ENCODE results near the gene C16orf96.

DNA sequence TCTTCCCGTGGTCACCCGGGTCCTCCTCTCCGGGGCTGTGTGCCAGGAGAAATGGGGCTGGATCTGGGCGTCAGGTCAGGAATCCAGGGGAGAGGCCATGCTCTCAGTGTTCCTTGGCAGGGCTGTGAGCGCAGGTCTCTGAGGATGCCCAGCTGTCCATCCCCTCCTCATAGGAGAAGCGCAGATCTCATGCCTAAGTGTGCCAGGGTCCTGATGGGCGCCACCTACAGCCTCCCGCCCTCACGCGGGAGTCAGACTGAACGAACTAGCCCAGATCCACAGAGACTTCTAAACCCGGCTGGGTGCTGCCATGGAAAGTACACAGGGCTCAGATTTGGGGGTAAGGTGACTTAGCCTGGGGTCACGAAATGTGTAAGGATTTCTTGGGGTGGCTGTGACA, 92.8 kb downstream of the C16orf96 start:
- no peak for TF ChIP-seq CTCF (tag by site-specific recombination; IDR thresholded peaks at IDR 0.05)
- no peak for TF ChIP-seq ZNF473 (tag by site-specific recombination; IDR thresholded peaks at IDR 0.05)

Measured in HEK293 (cell line).